Skeletal muscle tissue (tissue), 4 donors: ENCODE data around the gene MRPL32. TPM values are rescaled to one million over a fixed set of nuclear protein-coding genes. Genes with fewer than 3 reads are reported as not detected.

Experiments
- H3K27ac ChIP-seq: one replicate; pipeline ENCODE4 v1.7.0; 2013; ENCODE audit warnings: mild to moderate bottlenecking, low read depth, low read length, inconsistent platforms
- H3K27me3 ChIP-seq, 3 donors: one replicate each; pipeline ENCODE4 v1.7.0; 2013; ENCODE audit warnings: low read length in 3 of 3; ENCODE audit not compliant: control insufficient read depth in 3 of 3, insufficient read depth in 3 of 3
- H3K36me3 ChIP-seq, 3 donors: one replicate each; pipeline ENCODE4 v1.7.0; 2013; ENCODE audit warnings: low read length in 3 of 3; ENCODE audit not compliant: control insufficient read depth in 3 of 3, insufficient read depth in 3 of 3
- H3K4me1 ChIP-seq, 3 donors: one replicate each; pipeline ENCODE4 v1.7.0; 2013; ENCODE audit warnings: low read length in 3 of 3, mild to moderate bottlenecking in 3 of 3; ENCODE audit not compliant: control insufficient read depth in 3 of 3, insufficient read depth in 3 of 3
- H3K4me3 ChIP-seq, 3 donors: one replicate each; pipeline ENCODE4 v1.7.0; 2013; ENCODE audit warnings: low read length in 3 of 3
- H3K9ac ChIP-seq, 3 donors: one replicate each; pipeline ENCODE4 v1.7.0; 2013; ENCODE audit warnings: low read length in 3 of 3, mild to moderate bottlenecking in 3 of 3, moderate library complexity in 2 of 3, low read depth in 1 of 3
- H3K9me3 ChIP-seq, 3 donors: one replicate each; pipeline ENCODE4 v1.7.0; 2013; ENCODE audit warnings: low read length in 3 of 3; ENCODE audit not compliant: control insufficient read depth in 3 of 3
- total RNA-seq: library from RNA; depleted of rRNA; stranded (reverse); fragments of >200 nt; gene quantifications from one replicate; pipeline ENCODE4 v1.2.3, GENCODE V29; 2014
- donor health status: Osteomylitis.

Gene MRPL32
- total RNA-seq, 1 donor from 2014 or later = 41.2 TPM

DNA sequence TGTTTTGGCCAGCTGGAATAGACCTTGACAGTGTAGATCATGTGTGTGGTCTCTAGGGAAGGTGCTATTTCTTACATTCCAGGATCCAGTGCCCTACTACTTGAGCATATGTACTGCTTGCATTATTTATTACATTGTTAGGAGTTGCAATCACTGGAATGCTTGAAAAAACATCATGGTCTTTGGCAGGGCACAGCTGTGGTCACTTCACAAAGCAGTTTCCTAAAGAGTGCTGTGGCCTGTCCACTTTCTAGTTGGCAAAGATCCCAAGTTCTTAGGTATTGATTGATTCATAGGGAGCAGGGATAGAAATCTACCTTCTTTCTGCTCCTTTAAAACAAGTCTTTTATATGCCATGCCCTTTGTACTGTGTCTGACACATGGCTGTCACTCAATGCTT, 24.9 kb upstream of the MRPL32 start:
- Histone ChIP-seq H3K4me3 (no peak overlapping the region), H3K9me3 (no peaks in the 10 kb centered on the region), H3K9ac (no peak overlapping the region), H3K27ac (no peak overlapping the region), H3K4me1 (peaks cover 5 to 15% (median 8%) of the 10 kb centered on the region in 3 donors), H3K27me3 (no peaks in the 10 kb centered on the region), H3K36me3 (peaks cover 0 to 4% (median 0%) of the 10 kb centered on the region in 3 donors)

- peaks cover 8 to 19% (median 11%) of the 10 kb centered on the region in 3 donors for H3K4me1 ChIP-seq
- no peak overlapping the region for H3K4me3 ChIP-seq
- no peak overlapping the region for H3K27ac ChIP-seq
- no peak overlapping the region for H3K9ac ChIP-seq
- H3K9me3 ChIP-seq = no peaks in the 10 kb centered on the region
- H3K27me3 ChIP-seq = no peaks in the 10 kb centered on the region
- peaks cover 0 to 4% (median 3%) of the 10 kb centered on the region in 3 donors for H3K36me3 ChIP-seq
Measured at GRCh38 chr7:42910306-42910705, 21.9 kb upstream of the MRPL32 start.

DNA sequence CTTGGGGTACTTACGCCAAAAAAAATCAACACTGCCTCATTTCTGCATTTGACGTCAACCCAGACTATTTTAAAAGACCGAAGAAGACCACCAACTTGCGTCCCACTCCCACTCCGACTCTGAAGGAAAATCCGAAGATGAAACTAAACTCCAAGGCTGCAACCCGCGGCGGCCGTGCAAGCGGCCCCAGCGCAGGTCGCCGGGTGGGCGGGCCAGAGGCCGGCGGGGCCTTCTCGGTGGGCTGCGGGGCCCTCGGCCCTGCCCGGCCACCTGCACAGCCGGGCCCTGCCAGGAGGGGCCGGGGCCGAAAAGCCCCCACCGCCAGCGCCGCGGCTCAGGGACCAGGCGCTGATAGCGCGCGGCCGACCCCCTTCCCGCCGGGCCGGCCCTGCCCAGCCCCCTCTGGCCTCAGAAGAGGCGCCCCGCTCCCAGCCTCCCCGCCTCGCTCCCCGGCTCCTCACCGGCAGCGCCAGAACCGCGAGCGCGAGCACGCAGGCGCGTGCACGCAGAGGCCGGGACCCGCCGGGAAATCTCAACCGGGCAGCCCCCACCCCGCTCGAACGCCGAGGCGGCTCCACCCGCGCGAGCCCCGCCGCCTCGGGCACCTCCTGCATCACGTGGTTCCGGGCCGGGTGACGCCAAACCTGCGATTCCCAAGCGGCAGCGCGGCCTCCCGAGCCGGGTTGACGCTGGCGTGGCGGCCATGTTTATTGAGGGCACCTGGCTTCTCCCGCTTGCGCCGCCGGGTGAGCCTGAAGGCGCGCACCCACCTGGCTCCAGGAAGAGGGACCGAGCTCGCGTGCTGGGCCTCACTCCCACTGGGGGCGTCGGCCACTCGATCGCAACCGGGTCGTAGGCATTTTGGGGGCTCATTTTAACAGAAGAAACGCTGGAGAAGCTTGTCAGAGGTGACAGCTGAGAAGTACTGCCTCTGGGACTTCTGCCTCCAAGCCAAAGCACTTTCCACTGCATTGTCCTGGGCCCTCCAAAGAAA, 20.4 kb upstream of the MRPL32 start, which contains the start of gene C7orf25:
C7orf25 (minus strand) TSS at position 617 of the 994 bp plus-strand sequence. CDS start 1,170 bp downstream, outside the sequence.
- peak within 1 kb of the TSS; percentile 80 to 86 (median 82) for H3K4me3 ChIP-seq
- H3K9me3 ChIP-seq = no peaks in the 10 kb centered on the region
- H3K4me1 ChIP-seq = peaks cover 8 to 19% (median 11%) of the 10 kb centered on the region in 3 donors
- peak within 1 kb of the TSS; percentile 45 for H3K27ac ChIP-seq
- H3K9ac ChIP-seq = peak within 1 kb of the TSS; percentile 81 to 84 (median 82)
- H3K36me3 ChIP-seq = peaks cover 4 to 17% (median 14%) of the 10 kb centered on the region in 3 donors
- no peaks in the 10 kb centered on the region for H3K27me3 ChIP-seq

- Histone ChIP-seq H3K4me1 (peaks cover 8 to 19% (median 11%) of the 10 kb centered on the region in 3 donors), H3K4me3 (no peak overlapping the region), H3K27me3 (no peaks in the 10 kb centered on the region), H3K27ac (peak overlapping the region; percentile 6), H3K9me3 (no peaks in the 10 kb centered on the region), H3K9ac (no peak overlapping the region), H3K36me3 (peaks cover 8 to 23% (median 21%) of the 10 kb centered on the region in 3 donors)
Measured at GRCh38 chr7:42913591-42913990, 18.6 kb upstream of the MRPL32 start.

GRCh38 chr7:42914009-42914408, 18.2 kb upstream of the MRPL32 start:
- H3K9me3 ChIP-seq = no peaks in the 10 kb centered on the region
- no peak overlapping the region for H3K4me3 ChIP-seq
- H3K4me1 ChIP-seq = peaks cover 8 to 19% (median 11%) of the 10 kb centered on the region in 3 donors
- H3K9ac ChIP-seq = no peak overlapping the region
- H3K36me3 ChIP-seq = peaks cover 9 to 25% (median 22%) of the 10 kb centered on the region in 3 donors
- H3K27ac ChIP-seq = peak overlapping the region; percentile 6
- H3K27me3 ChIP-seq = no peaks in the 10 kb centered on the region

DNA sequence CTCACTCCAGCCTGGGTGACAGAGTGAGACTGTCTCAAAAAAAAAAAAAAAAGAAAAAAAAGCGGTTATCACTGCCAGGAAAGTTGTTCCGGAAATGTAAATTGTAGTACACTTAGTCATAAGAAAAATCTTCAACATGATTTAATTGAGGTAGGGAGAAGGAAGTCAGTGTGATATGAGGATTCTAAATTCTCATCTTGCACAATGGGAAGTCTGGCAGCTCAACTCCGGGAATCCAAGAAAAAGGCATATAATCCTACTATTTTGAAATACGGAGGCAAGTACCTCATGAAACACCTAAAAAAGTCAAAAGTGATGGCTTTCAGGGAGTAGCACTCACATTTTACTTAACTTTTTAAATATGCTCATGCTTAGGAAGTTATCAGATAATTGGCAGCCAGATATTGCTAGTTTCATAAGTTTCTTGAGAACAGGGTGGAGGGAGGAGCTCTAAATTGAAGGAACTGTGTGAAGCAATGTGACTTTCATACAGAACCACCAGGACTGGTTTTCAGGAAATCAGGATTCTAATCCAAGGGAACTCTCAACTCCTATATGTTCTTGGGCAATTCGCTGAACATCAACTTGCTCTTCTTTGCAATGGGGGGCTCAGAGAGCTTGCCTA, 17.6 kb upstream of the MRPL32 start:
- Histone ChIP-seq H3K36me3 (peaks cover 11 to 31% (median 27%) of the 10 kb centered on the region in 3 donors), H3K27ac (peak overlapping the region; percentile 26), H3K9ac (no peak overlapping the region)

GRCh38 chr7:42915356-42915755, 16.8 kb upstream of the MRPL32 start:
- peaks cover 17 to 39% (median 31%) of the 10 kb centered on the region in 3 donors for H3K36me3 ChIP-seq
- H3K9ac ChIP-seq = no peak overlapping the region
- H3K27me3 ChIP-seq = no peaks in the 10 kb centered on the region
- H3K4me1 ChIP-seq = peaks cover 8 to 17% (median 11%) of the 10 kb centered on the region in 3 donors
- H3K9me3 ChIP-seq = no peaks in the 10 kb centered on the region
- no peak overlapping the region for H3K4me3 ChIP-seq
- no peak overlapping the region for H3K27ac ChIP-seq

More for the DNA sequence above, 17.6 kb upstream of the MRPL32 start:
- Histone ChIP-seq H3K4me3 (no peak overlapping the region), H3K27me3 (no peaks in the 10 kb centered on the region), H3K9me3 (no peaks in the 10 kb centered on the region), H3K4me1 (peaks cover 8 to 19% (median 11%) of the 10 kb centered on the region in 3 donors)

GRCh38 chr7:42922017-42922753, 10.0 kb upstream of the MRPL32 start:
- H3K9me3 ChIP-seq = no peaks in the 10 kb centered on the region
- no peak overlapping the region for H3K4me3 ChIP-seq
- H3K4me1 ChIP-seq = no peaks in the 10 kb centered on the region
- no peak overlapping the region for H3K9ac ChIP-seq
- no peaks in the 10 kb centered on the region for H3K27me3 ChIP-seq
- peaks cover 26 to 68% (median 66%) of the 10 kb centered on the region in 3 donors for H3K36me3 ChIP-seq
- H3K27ac ChIP-seq = no peak overlapping the region

- peaks cover 23 to 67% (median 57%) of the 10 kb centered on the region in 3 donors for H3K36me3 ChIP-seq
- H3K27ac ChIP-seq = no peak overlapping the region
- no peaks in the 10 kb centered on the region for H3K9me3 ChIP-seq
- peaks cover 1 to 9% (median 7%) of the 10 kb centered on the region in 3 donors for H3K4me1 ChIP-seq
- H3K27me3 ChIP-seq = no peaks in the 10 kb centered on the region
- H3K9ac ChIP-seq = no peak overlapping the region
- no peak overlapping the region for H3K4me3 ChIP-seq
Measured at GRCh38 chr7:42924223-42924838, 7.8 kb upstream of the MRPL32 start.
